Measurements from ENCODE around the gene AP1G1.
"Not testable (repeated sequence)": the region's sequence is repeated elsewhere in the genome, so short reads cannot be mapped to it uniquely, and the experiment has no call there.

Gene AP1G1

DNA sequence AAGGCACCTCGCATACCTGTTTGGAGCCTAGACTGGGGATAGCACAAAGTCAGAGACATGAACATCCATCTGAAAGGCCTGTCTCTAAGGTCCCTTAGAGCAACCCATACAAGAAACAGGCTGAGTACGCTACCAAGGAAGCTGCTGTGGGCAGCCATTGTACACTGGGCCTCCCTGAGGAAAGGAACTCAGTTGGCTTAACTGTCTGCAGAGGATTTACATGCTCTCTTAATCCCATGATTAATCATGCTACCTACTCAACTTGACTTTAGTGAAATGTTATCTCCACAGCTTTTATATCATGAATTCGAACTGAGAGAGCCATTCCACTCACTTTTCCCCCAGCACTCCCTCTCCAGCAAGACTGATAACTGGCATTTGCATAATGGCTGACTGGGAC, 110.1 kb downstream of the AP1G1 start:
- no peak for DNase-seq

DNA sequence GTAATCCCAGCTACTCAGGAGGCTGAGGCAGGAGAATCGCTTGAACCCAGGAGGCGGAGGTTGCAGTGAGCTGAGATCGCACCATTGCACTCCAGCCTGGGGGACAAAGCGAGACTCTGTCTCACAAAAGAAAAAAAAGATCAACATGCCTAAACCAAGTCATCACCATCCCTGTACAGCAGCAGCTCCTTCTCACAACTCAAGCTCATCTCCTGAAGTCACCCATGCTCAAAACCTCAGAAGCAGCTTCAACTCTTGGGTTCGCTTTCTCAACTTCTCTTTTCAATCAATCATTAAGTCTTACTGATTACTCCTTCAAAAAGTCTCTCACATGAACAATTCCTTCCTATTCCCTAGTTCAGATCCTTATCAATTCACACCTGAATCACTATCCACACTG, 115.5 kb downstream of the AP1G1 start:
- no peak for DNase-seq

GRCh38 chr16:71689901-71690300, 118.7 kb downstream of the AP1G1 start:
- DNase-seq = no peak

- no peak for DNase-seq
Observed at GRCh38 chr16:71687861-71688260, 120.8 kb downstream of the AP1G1 start.

DNA sequence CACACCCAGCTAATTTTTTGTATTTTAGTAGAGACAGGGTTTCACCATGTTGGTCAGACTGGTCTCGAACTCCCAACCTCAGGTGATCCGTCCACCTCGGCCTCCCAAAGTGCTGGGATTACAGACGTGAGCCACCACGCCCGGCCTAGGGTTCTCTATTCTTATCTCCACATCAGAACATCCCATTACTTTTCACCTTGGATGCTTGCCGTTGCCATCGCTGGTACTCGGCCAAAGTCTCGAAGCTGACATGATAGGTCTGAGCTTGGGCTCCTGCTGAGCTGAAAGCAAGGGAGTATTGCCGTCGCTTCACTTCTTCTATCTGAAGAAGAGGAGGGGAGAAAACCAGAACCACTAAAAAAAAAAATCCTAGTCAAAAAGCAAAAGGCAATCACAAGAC, 124.4 kb downstream of the AP1G1 start:
- DNase-seq = not testable (repeated sequence)

DNA sequence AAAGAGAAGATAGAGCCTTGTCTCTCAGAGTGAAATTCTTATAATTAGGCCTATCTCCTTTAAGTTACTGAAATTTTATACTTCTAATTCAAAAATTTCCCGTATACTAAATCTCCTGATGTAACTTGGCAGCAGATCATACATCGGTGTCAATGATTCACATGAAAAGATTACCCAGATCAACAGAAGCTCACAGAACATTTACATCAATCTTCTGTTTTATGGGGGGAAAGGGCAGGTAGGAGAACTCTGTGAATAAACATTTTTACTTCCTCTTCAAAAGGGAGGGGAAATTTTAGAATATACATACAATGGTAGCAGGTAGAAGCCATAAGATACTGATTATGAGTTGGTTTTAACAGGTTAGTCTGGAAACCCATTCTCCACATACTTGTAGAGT, 127.3 kb downstream of the AP1G1 start:
- DNase-seq = no peak

All from right forelimb (tissue), 1 donor.